Smooth muscle cell (in vitro differentiated cells): ENCODE data around the gene PAQR5. TPM values are rescaled to one million over a fixed set of nuclear protein-coding genes. Genes with fewer than 3 reads are reported as not detected.
"Not testable (repeated sequence)": the region's sequence is repeated elsewhere in the genome, so short reads cannot be mapped to it uniquely, and the experiment has no call there.

ENCODE experiments used
- DNase-seq: peaks from one replicate; lab custom pipeline; 2025; ENCODE audit not compliant: unreplicated experiment; lab: John Stamatoyannopoulos, UW
- H2AFZ ChIP-seq: fragments of 200-600 bp; sonication (generic); 2 replicates; pipeline ENCODE4 v1.6.0; 2016; ENCODE audit warnings: antibody characterized with exemption, low read depth, mild to moderate bottlenecking
- H3F3A ChIP-seq: fragments of 200-600 bp; sonication (generic); 2 replicates; pipeline ENCODE4 v1.6.0; 2017; ENCODE audit warnings: antibody characterized with exemption, low read depth
- H3K27ac ChIP-seq: fragments of 200-600 bp; sonication (generic); 2 replicates; pipeline ENCODE4 v1.5.1; 2016; ENCODE audit warnings: low read depth, mild to moderate bottlenecking
- H3K27me3 ChIP-seq: fragments of 200-600 bp; sonication (generic); 2 replicates; pipeline ENCODE4 v1.6.1; 2016; ENCODE audit warnings: low read depth, mild to moderate bottlenecking
- H3K36me3 ChIP-seq: fragments of 200-600 bp; sonication (generic); 2 replicates; pipeline ENCODE4 v1.5.1; 2016; ENCODE audit warnings: low read depth
- H3K4me1 ChIP-seq: fragments of 200-600 bp; sonication (generic); 2 replicates; pipeline ENCODE4 v1.5.1; 2016; ENCODE audit warnings: low read depth
- H3K4me2 ChIP-seq: fragments of 200-600 bp; sonication (generic); 2 replicates; pipeline ENCODE4 v1.6.0; 2016; ENCODE audit warnings: mild to moderate bottlenecking
- H3K4me3 ChIP-seq: fragments of 200-600 bp; sonication (generic); 2 replicates; pipeline ENCODE4 v1.5.1; 2016; ENCODE audit warnings: mild to moderate bottlenecking
- H3K79me2 ChIP-seq: fragments of 200-600 bp; sonication (generic); 2 replicates; pipeline ENCODE4 v1.6.0; 2016; ENCODE audit warnings: low read depth, mild to moderate bottlenecking
- H3K9ac ChIP-seq: fragments of 200-600 bp; sonication (generic); 2 replicates; pipeline ENCODE4 v1.6.0; 2016; ENCODE audit warnings: low read depth
- H3K9me3 ChIP-seq: fragments of 200-600 bp; sonication (generic); replicated peaks from 2 replicates; pipeline ENCODE4 v1.5.1; 2016; ENCODE audit warnings: low read depth
- H4K20me1 ChIP-seq: fragments of 200-600 bp; sonication (generic); 2 replicates; pipeline ENCODE4 v1.6.0; 2016; ENCODE audit warnings: low read depth
- CTCF ChIP-seq: fragments of 200-600 bp; sonication (generic); IDR thresholded peaks from 2 replicates; pipeline ENCODE4 v1.5.1; 2017; ENCODE audit warnings: borderline replicate concordance, mild to moderate bottlenecking, antibody characterized with exemption; ENCODE audit not compliant: insufficient read depth, poor library complexity, severe bottlenecking
- WGBS: methylation state at CpG from one replicate; pipeline ENCODE4 v1.1.7; 2016; ENCODE audit warnings: low lambda C conversion rate; 5-methylcytosine and 5-hydroxymethylcytosine counted together
- polyA plus RNA-seq: library from polyadenylated mRNA; unstranded; fragments of >200 nt; fragmentation: Nextera tagmentation; extraction: Ambion mirVana; gene quantifications from 2 replicates; pipeline ENCODE4 v1.2.1, GENCODE V29; 2016
- total RNA-seq: library from RNA; depleted of rRNA; stranded (reverse); fragments of >200 nt; gene quantifications from 2 replicates; pipeline ENCODE4 v1.2.3, GENCODE V29; 2014

The PAQR5 gene
- total and polyA plus RNA-seq, 2 experiments from 2014 or later, result 1.5 to 1.6 TPM

- H2AFZ ChIP-seq, result no peak overlapping the region
- H3K4me3 ChIP-seq, result no peak overlapping the region
- H3K27me3 ChIP-seq, result peaks cover 3% of the 10 kb centered on the region
- H3K4me2 ChIP-seq, result no peak overlapping the region
- H4K20me1 ChIP-seq, result no peaks in the 10 kb centered on the region
- no peak overlapping the region for H3K27ac ChIP-seq
- H3K9ac ChIP-seq, result no peak overlapping the region
- no peak for DNase-seq
- H3K79me2 ChIP-seq, result no peaks in the 10 kb centered on the region
- no peaks in the 10 kb centered on the region for H3K4me1 ChIP-seq
- TF ChIP-seq CTCF, result no peak
- H3K9me3 ChIP-seq, result no peaks in the 10 kb centered on the region
- WGBS, result 91% methylated on average over 11 of the region's 11 CpGs
- no peaks in the 10 kb centered on the region for H3F3A ChIP-seq
- no peaks in the 10 kb centered on the region for H3K36me3 ChIP-seq
Measured at GRCh38 chr15:69288531-69289341, 10.0 kb upstream of the PAQR5 start.

GRCh38 chr15:69289342-69290146, 9.2 kb upstream of the PAQR5 start:
- no peak overlapping the region for H2AFZ ChIP-seq
- no peak for TF ChIP-seq CTCF
- H3K79me2 ChIP-seq, result no peaks in the 10 kb centered on the region
- no peak overlapping the region for H3K27ac ChIP-seq
- H3K36me3 ChIP-seq, result no peaks in the 10 kb centered on the region
- no peaks in the 10 kb centered on the region for H3K9me3 ChIP-seq
- no peak overlapping the region for H3K4me3 ChIP-seq
- no peaks in the 10 kb centered on the region for H4K20me1 ChIP-seq
- DNase-seq, result no peak
- no peak overlapping the region for H3K4me2 ChIP-seq
- H3K27me3 ChIP-seq, result peaks cover 4% of the 10 kb centered on the region
- no peak overlapping the region for H3K9ac ChIP-seq
- WGBS, result 45% methylated on average over 8 of the region's 8 CpGs
- H3K4me1 ChIP-seq, result no peaks in the 10 kb centered on the region
- no peaks in the 10 kb centered on the region for H3F3A ChIP-seq

- WGBS, result 91% methylated on average over 7 of the region's 7 CpGs
Measured at GRCh38 chr15:69290346-69291164, 8.2 kb upstream of the PAQR5 start.

GRCh38 chr15:69291651-69292050, 7.1 kb upstream of the PAQR5 start:
- not testable (repeated sequence) for H3K9me3 ChIP-seq, H3K36me3 ChIP-seq, H3K27ac ChIP-seq, H3K79me2 ChIP-seq, H3K4me1 ChIP-seq, H3F3A ChIP-seq, H3K4me3 ChIP-seq, DNase-seq, H2AFZ ChIP-seq, H4K20me1 ChIP-seq, H3K4me2 ChIP-seq, H3K9ac ChIP-seq
- 92% methylated on average over 10 of the region's 10 CpGs for WGBS
- H3K27me3 ChIP-seq, result peaks cover 19% of the 10 kb centered on the region

More at GRCh38 chr15:69290346-69291164, 8.2 kb upstream of the PAQR5 start:
- H2AFZ ChIP-seq, result no peak overlapping the region
- H3K36me3 ChIP-seq, result no peaks in the 10 kb centered on the region
- no peaks in the 10 kb centered on the region for H4K20me1 ChIP-seq
- H3K9me3 ChIP-seq, result no peaks in the 10 kb centered on the region
- no peaks in the 10 kb centered on the region for H3F3A ChIP-seq
- no peak overlapping the region for H3K4me2 ChIP-seq
- H3K9ac ChIP-seq, result no peak overlapping the region
- H3K4me3 ChIP-seq, result no peak overlapping the region
- H3K79me2 ChIP-seq, result no peaks in the 10 kb centered on the region
- no peaks in the 10 kb centered on the region for H3K4me1 ChIP-seq
- H3K27ac ChIP-seq, result no peak overlapping the region
- DNase-seq, result no peak
- peaks cover 15% of the 10 kb centered on the region for H3K27me3 ChIP-seq
- TF ChIP-seq CTCF, result no peak
